HCT116 (cell line): ENCODE data around the gene SMARCB1. TPM values are rescaled to one million over a fixed set of nuclear protein-coding genes. Genes with fewer than 3 reads are reported as not detected.

ENCODE experiments used
- ATAC-seq: fragments of 200-7000 bp; cut with Tn5 transposase; 2 replicates; pipeline ENCODE4 v1.9.1; 2020; ENCODE audit warnings: mild to moderate bottlenecking, moderate library complexity
- BruUV-seq: library from RNA; stranded (reverse); fragments of 400-500 nt; replicated peaks from 2 replicates; lab custom pipeline; 2021; lab: Mats Ljungman, UMichigan
- CTCF ChIA-PET: fragments of 300-600 bp; sonication (Branson Sonifier 250); formaldehyde crosslinking; loops from one replicate; lab custom pipeline; 2021; ENCODE audit warnings: antibody characterized with exemption; lab: Charles Lee
- POLR2A ChIA-PET: fragments of 300-600, 350-600 bp; sonication (Branson Sonifier 250); formaldehyde crosslinking; loops from one replicate; lab custom pipeline; 2021; ENCODE audit warnings: antibody characterized with exemption; lab: Charles Lee
- RAD21 ChIA-PET, 2 experiments: fragments of 300-600 bp; sonication (Branson Sonifier 250); formaldehyde crosslinking; loops; one replicate each; lab custom pipeline; 2023; ENCODE audit warnings: low total read pairs in 2 of 2; ENCODE audit not compliant: uncharacterized antibody in 2 of 2, unreplicated experiment in 2 of 2, low non-redundant PET in 1 of 2; lab: Charles Lee
- DNase-seq: peaks from one replicate; pipeline ENCODE4 v3.0.0-alpha.2; 2010; ENCODE audit warnings: low read depth, low spot score
- H2AFZ ChIP-seq: fragments of 200-600 bp; shearing (Covaris generic), sonication (generic); 2 replicates; pipeline ENCODE4 v1.6.1; 2017; ENCODE audit warnings: low read depth, mixed run types, mixed read lengths, antibody characterized with exemption, low read length; ENCODE audit not compliant: poor library complexity, severe bottlenecking
- H3K27ac ChIP-seq: 2 replicates; pipeline ENCODE4 v1.5.1; 2012; ENCODE audit warnings: low read depth, low read length
- H3K27me3 ChIP-seq: fragments of 200-600 bp; sonication (generic); 2 replicates; pipeline ENCODE4 v1.6.1; 2016; ENCODE audit warnings: mixed run types, low read length, mixed read lengths; ENCODE audit not compliant: insufficient read depth
- H3K36me3 ChIP-seq, 2 experiments: fragments of 200-500 bp in 1 of 2; fragments of 200-600 bp in 1 of 2; sonication (Bioruptor generic) in 1 of 2; sonication (generic) in 1 of 2; 2 replicates each; pipeline versions ENCODE4 v1.5.1 to v1.6.1; 2014 to 2016; ENCODE audit warnings: low read length in 2 of 2, inconsistent platforms in 1 of 2, mixed read lengths in 1 of 2, mixed run types in 1 of 2; ENCODE audit not compliant: insufficient read depth in 2 of 2, control insufficient read depth in 1 of 2
- H3K4me1 ChIP-seq, 2 experiments: fragments of 200-600 bp in 1 of 2; sonication (generic) in 1 of 2; 2 replicates each; pipeline versions ENCODE4 v1.5.1 to v1.6.1; 2012 to 2017; ENCODE audit warnings: low read length in 2 of 2, inconsistent platforms in 1 of 2, mild to moderate bottlenecking in 1 of 2, mixed read lengths in 1 of 2, mixed run types in 1 of 2, moderate library complexity in 1 of 2; ENCODE audit not compliant: insufficient read depth in 2 of 2, control insufficient read depth in 1 of 2
- H3K4me2 ChIP-seq: fragments of 200-600 bp; sonication (generic); 2 replicates; pipeline ENCODE4 v1.6.1; 2017; ENCODE audit warnings: mixed run types, low read length, mixed read lengths
- H3K4me3 ChIP-seq, 2 experiments: fragments of 200-600 bp in 1 of 2; sonication (generic) in 1 of 2; replicated peaks in 1 of 2; 2 replicates each; pipeline ENCODE4 v1.5.1; 2011 to 2016; ENCODE audit warnings: low read length in 2 of 2, control low read depth in 1 of 2, low read depth in 1 of 2, mild to moderate bottlenecking in 1 of 2, mixed read lengths in 1 of 2, mixed run types in 1 of 2
- H3K79me2 ChIP-seq: fragments of 200-600 bp; sonication (generic); 2 replicates; pipeline ENCODE4 v1.6.1; 2017; ENCODE audit warnings: mild to moderate bottlenecking, mixed run types, low read length, moderate library complexity, mixed read lengths; ENCODE audit not compliant: insufficient read depth
- H3K9ac ChIP-seq: fragments of 200-600 bp; sonication (generic); 2 replicates; pipeline ENCODE4 v1.6.1; 2016; ENCODE audit warnings: low read length, mixed read lengths
- H3K9me2 ChIP-seq: fragments of 200-600 bp; sonication (generic), shearing (Covaris generic); 2 replicates; pipeline ENCODE4 v1.6.1; 2017; ENCODE audit warnings: mixed run types, mild to moderate bottlenecking, moderate library complexity; ENCODE audit not compliant: insufficient read depth
- H3K9me3 ChIP-seq, 2 experiments: fragments of 200-500 bp in 1 of 2; fragments of 200-600 bp in 1 of 2; sonication (Bioruptor generic) in 1 of 2; sonication (generic) in 1 of 2; 2 replicates each; pipeline ENCODE4 v1.6.1; 2014 to 2017; ENCODE audit warnings: low read length in 2 of 2, mixed read lengths in 2 of 2, inconsistent platforms in 1 of 2, low read depth in 1 of 2, mild to moderate bottlenecking in 1 of 2, mixed run types in 1 of 2, moderate library complexity in 1 of 2; ENCODE audit not compliant: control insufficient read depth in 1 of 2, insufficient read depth in 1 of 2
- H4K20me1 ChIP-seq: fragments of 200-600 bp; sonication (generic), shearing (Covaris generic); 2 replicates; pipeline ENCODE4 v1.6.1; 2017; ENCODE audit warnings: mixed run types, mild to moderate bottlenecking, moderate library complexity; ENCODE audit not compliant: insufficient read depth
- CBX3 ChIP-seq: IDR thresholded peaks from 2 replicates; pipeline ENCODE4 v1.6.1; 2012; ENCODE audit warnings: low read depth
- CEBPB ChIP-seq: IDR thresholded peaks from 2 replicates; pipeline ENCODE4 v1.6.1; 2012; ENCODE audit warnings: low read depth
- EGR1 ChIP-seq: IDR thresholded peaks from 2 replicates; pipeline ENCODE4 v1.6.1; 2012; ENCODE audit warnings: low read depth
- ELF1 ChIP-seq: IDR thresholded peaks from 2 replicates; pipeline ENCODE4 v1.6.1; 2012; ENCODE audit warnings: low read depth, borderline replicate concordance
- EZH2 ChIP-seq: fragments of 200-600 bp; sonication (generic); IDR thresholded peaks from 2 replicates; pipeline ENCODE4 v1.6.1; 2017; ENCODE audit warnings: antibody characterized with exemption, mixed run types
- EZH2phosphoT487 ChIP-seq: fragments of 200-600 bp; IDR thresholded peaks from 2 replicates; pipeline ENCODE4 v1.6.1; 2018; ENCODE audit warnings: antibody characterized with exemption, borderline replicate concordance
- FOSL1 ChIP-seq: IDR thresholded peaks from 2 replicates; pipeline ENCODE4 v1.6.1; 2012; ENCODE audit warnings: low read depth
- JUND ChIP-seq: IDR thresholded peaks from 2 replicates; pipeline ENCODE4 v1.6.1; 2012
- POLR2A ChIP-seq: IDR thresholded peaks from 2 replicates; pipeline ENCODE4 v1.7.0; 2011; ENCODE audit warnings: borderline replicate concordance; ENCODE audit not compliant: insufficient read depth, insufficient read length; ENCODE audit errors: extremely low read depth
- POLR2AphosphoS5 ChIP-seq: IDR thresholded peaks from 2 replicates; pipeline ENCODE4 v1.6.1; 2011; ENCODE audit warnings: mild to moderate bottlenecking, low read depth, low read length, moderate library complexity
- RAD21 ChIP-seq: IDR thresholded peaks from 2 replicates; pipeline ENCODE4 v1.6.1; 2012; ENCODE audit warnings: low read depth, mild to moderate bottlenecking
- SIN3A ChIP-seq: IDR thresholded peaks from 2 replicates; pipeline ENCODE4 v1.6.1; 2012; ENCODE audit warnings: low read depth
- SP1 ChIP-seq: IDR thresholded peaks from 2 replicates; pipeline ENCODE4 v1.6.1; 2012; ENCODE audit warnings: low read depth
- ZFX ChIP-seq: fragments of 450-650 bp; IDR thresholded peaks from 2 replicates; pipeline ENCODE4 v1.6.1; 2017
- ZNF274 ChIP-seq: fragments of 200-500 bp; sonication (Bioruptor generic); IDR thresholded peaks from 2 replicates; pipeline ENCODE4 v1.6.1; 2014; ENCODE audit warnings: mild to moderate bottlenecking, low read depth, low read length, inconsistent platforms
- intact Hi-C: fragments of 100-400 bp; cut with micrococcal nuclease; formaldehyde crosslinking; loops from 2 replicates; pipeline ENCODE4 v1.10.0; 2022
- total RNA-seq: library from RNA; stranded (reverse); gene quantifications from one replicate; pipeline ENCODE4 v1.2.1, GENCODE V29; 2021; ENCODE audit not compliant: unreplicated experiment
- TF ChIP-seq, protein P1 (sequence below): IDR thresholded peaks from 2 replicates; pipeline ENCODE4 v1.6.1; 2012
- TF ChIP-seq, protein P2 (sequence below): IDR thresholded peaks from 2 replicates; pipeline ENCODE4 v1.6.1; 2012
- TF ChIP-seq, protein P3 (sequence below): IDR thresholded peaks from 2 replicates; pipeline ENCODE4 v1.6.1; 2012; ENCODE audit warnings: low read depth
- TF ChIP-seq, protein P4 (sequence below): IDR thresholded peaks from 2 replicates; pipeline ENCODE4 v1.6.1; 2011; ENCODE audit warnings: mild to moderate bottlenecking, low read length, moderate library complexity; ENCODE audit not compliant: insufficient replicate concordance; ENCODE audit errors: extremely low read depth

SMARCB1 gene
- total RNA-seq, 1 experiment from 2014 or later: 101 TPM

DNA sequence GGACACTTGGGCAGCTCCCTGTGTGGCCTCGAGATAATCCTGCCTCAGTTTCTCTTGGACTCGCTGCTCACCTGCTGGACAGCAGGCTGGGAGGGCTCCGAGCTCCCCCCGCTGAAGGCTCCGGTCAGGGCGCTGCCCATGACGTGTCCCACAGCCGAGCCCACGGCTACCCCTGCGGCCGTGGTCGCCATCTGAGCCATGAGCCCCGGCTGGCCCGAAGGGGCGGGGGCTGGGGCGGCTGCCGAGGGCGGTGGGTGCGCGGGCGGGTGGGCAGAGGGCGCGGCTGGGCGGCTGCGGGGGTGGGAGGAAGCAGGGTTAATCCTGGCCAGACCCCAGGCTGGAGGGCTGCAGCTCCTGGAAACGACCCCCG is 19.5 kb upstream of the SMARCB1 start:
- H3K4me3 ChIP-seq: peak overlapping the region; percentile 73 to 86
- H3K36me3 ChIP-seq: peaks cover 9 to 20% of the 10 kb centered on the region in 2 experiments; a peak in 3 of 4 replicates
- ChIA-PET POLR2A (interaction anchor here (1.1 to 2.2 kb wide), 2 partner anchors 10 to 16 kb away, joined by 3 to 6 read pairs; no protein-coding TSS in a partner anchor), RAD21 (interaction anchor here in 1 of 2 experiments (0.6 kb wide), 1 partner anchor 44 kb away, joined by 3 read pairs; no protein-coding TSS in a partner anchor), CTCF (interaction anchor here (1.5 kb wide), 2 partner anchors 11 to 82 kb away, joined by 7 to 8 read pairs; no protein-coding TSS in a partner anchor)
- no peaks in the 10 kb centered on the region for H3K9me3 ChIP-seq
- BruUV-seq: no TSS peak
- peak overlapping the region; percentile 89 for H3K27ac ChIP-seq
- intact Hi-C loops: loop anchor here (2.0 to 10.0 kb wide), 3 partner anchors 80 to 224 kb away; no protein-coding TSS in a partner anchor
- peak overlapping the region; percentile 100 for H3K4me2 ChIP-seq
- no peaks in the 10 kb centered on the region for H3K27me3 ChIP-seq
- no peaks in the 10 kb centered on the region for H3K9me2 ChIP-seq
- ATAC-seq (peak; percentile 6; the same call in 1 of the 2 replicates), DNase-seq (no peak)
- H3K4me1 ChIP-seq: peaks cover 23 to 68% of the 10 kb centered on the region in 2 experiments
- peaks cover 35% of the 10 kb centered on the region for H3K79me2 ChIP-seq
- TF ChIP-seq FOSL1 (no peak), EZH2 (no peak), POLR2A (no peak), JUND (no peak), CEBPB (no peak), EGR1 (no peak), EZH2phosphoT487 (no peak), ZNF274 (no peak), SP1 (no peak), ELF1 (no peak), ZFX (no peak), CBX3 (no peak), POLR2AphosphoS5 (no peak), RAD21 (no peak), SIN3A (no peak)
- TF ChIP-seq, protein P1, sequence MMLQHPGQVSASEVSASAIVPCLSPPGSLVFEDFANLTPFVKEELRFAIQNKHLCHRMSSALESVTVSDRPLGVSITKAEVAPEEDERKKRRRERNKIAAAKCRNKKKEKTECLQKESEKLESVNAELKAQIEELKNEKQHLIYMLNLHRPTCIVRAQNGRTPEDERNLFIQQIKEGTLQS: no peak
- TF ChIP-seq, protein P2, sequence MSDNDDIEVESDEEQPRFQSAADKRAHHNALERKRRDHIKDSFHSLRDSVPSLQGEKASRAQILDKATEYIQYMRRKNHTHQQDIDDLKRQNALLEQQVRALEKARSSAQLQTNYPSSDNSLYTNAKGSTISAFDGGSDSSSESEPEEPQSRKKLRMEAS: no peak
- TF ChIP-seq, protein P3, sequence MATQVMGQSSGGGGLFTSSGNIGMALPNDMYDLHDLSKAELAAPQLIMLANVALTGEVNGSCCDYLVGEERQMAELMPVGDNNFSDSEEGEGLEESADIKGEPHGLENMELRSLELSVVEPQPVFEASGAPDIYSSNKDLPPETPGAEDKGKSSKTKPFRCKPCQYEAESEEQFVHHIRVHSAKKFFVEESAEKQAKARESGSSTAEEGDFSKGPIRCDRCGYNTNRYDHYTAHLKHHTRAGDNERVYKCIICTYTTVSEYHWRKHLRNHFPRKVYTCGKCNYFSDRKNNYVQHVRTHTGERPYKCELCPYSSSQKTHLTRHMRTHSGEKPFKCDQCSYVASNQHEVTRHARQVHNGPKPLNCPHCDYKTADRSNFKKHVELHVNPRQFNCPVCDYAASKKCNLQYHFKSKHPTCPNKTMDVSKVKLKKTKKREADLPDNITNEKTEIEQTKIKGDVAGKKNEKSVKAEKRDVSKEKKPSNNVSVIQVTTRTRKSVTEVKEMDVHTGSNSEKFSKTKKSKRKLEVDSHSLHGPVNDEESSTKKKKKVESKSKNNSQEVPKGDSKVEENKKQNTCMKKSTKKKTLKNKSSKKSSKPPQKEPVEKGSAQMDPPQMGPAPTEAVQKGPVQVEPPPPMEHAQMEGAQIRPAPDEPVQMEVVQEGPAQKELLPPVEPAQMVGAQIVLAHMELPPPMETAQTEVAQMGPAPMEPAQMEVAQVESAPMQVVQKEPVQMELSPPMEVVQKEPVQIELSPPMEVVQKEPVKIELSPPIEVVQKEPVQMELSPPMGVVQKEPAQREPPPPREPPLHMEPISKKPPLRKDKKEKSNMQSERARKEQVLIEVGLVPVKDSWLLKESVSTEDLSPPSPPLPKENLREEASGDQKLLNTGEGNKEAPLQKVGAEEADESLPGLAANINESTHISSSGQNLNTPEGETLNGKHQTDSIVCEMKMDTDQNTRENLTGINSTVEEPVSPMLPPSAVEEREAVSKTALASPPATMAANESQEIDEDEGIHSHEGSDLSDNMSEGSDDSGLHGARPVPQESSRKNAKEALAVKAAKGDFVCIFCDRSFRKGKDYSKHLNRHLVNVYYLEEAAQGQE: no peak
- TF ChIP-seq, protein P4, sequence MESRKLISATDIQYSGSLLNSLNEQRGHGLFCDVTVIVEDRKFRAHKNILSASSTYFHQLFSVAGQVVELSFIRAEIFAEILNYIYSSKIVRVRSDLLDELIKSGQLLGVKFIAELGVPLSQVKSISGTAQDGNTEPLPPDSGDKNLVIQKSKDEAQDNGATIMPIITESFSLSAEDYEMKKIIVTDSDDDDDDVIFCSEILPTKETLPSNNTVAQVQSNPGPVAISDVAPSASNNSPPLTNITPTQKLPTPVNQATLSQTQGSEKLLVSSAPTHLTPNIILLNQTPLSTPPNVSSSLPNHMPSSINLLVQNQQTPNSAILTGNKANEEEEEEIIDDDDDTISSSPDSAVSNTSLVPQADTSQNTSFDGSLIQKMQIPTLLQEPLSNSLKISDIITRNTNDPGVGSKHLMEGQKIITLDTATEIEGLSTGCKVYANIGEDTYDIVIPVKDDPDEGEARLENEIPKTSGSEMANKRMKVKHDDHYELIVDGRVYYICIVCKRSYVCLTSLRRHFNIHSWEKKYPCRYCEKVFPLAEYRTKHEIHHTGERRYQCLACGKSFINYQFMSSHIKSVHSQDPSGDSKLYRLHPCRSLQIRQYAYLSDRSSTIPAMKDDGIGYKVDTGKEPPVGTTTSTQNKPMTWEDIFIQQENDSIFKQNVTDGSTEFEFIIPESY: no peak
- H2AFZ ChIP-seq: no peak overlapping the region
- H3K9ac ChIP-seq: peak overlapping the region; percentile 93
- no peaks in the 10 kb centered on the region for H4K20me1 ChIP-seq
